ENCODE results near the gene LCAT. TPM values are rescaled to one million over a fixed set of nuclear protein-coding genes. Genes with fewer than 3 reads are reported as not detected.
A peak's percentile ranks its signal among the peaks of the same experiment; 100 is the strongest.

The LCAT gene
- total RNA-seq, 4 donors from 2014 or later, result 10.8 to 25.8 (median 15.9) TPM

DNA sequence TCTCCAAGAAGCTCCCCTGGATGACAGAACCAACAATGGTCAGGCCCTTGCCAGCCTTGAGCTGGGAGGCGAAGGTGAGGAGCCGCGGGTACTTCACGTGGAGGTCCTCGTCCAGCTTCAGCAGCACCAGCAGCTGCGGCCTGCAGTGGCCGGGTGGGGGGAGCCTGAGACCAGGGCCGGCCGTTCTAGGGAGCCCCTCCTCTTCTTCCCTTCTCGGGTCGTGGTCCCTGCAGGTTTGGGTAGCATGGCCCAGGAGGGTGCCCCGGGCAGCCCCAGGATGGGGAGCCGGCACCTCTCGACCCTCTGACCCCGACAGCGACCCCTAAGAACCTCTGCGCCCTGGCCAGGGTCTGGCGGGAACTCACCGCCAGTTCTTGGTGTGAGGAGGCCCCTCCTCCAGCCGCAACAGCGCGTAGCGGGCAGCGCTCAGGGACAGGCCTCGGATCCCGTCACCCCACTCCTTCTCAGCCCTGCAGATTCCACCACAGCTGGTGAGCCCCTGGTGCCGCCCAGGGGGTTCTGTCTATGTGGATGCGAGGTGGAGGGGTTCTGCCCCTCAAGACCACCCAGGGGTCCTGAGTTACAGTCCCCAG, 3.1 kb upstream of the LCAT start:
- Histone ChIP-seq H3K9me3 (no peaks in the 10 kb centered on the region), H3K4me1 (peaks cover 0 to 61% (median 29%) of the 10 kb centered on the region in 3 donors), H3K27ac (peak overlapping the region in 3 of 4 donors; percentile 43 to 84 (median 79)), H3K4me3 (no peak overlapping the region), H3K36me3 (peaks cover 0 to 95% of the 10 kb centered on the region in 2 donors), H3K27me3 (no peaks in the 10 kb centered on the region)
- 65% methylated on average over 4 of the region's 28 CpGs; no CpG with 5 or more reads in 1 of the 2 donors for WGBS, 2 donors (ENCODE audit: low coverage in 1 of 2)
- ATAC-seq, result no peak
- TF ChIP-seq CTCF (IDR thresholded peaks at IDR 0.05), result no peak
- TF ChIP-seq POLR2AphosphoS5 (IDR thresholded peaks at IDR 0.05), result no peak

- H3K27ac ChIP-seq, result peak overlapping the region in 3 of 4 donors; percentile 79 to 84 (median 84)
- H3K36me3 ChIP-seq, result peaks cover 0 to 95% of the 10 kb centered on the region in 2 donors
- no peaks in the 10 kb centered on the region for H3K9me3 ChIP-seq
- H3K4me1 ChIP-seq, result peaks cover 0 to 56% (median 20%) of the 10 kb centered on the region in 3 donors
- TF ChIP-seq EP300 (IDR thresholded peaks at IDR 0.05) (no peak), CTCF (IDR thresholded peaks at IDR 0.05) (no peak), POLR2AphosphoS5 (IDR thresholded peaks at IDR 0.05) (no peak), POLR2A (IDR thresholded peaks at IDR 0.05) (no peak)
- no peak for ATAC-seq
- WGBS, 2 donors (ENCODE audit: low coverage in 1 of 2), result 80% methylated on average over 1 of the region's 20 CpGs; no CpG with 5 or more reads in 1 of the 2 donors
- H3K4me3 ChIP-seq, result no peak overlapping the region
- H3K27me3 ChIP-seq, result no peaks in the 10 kb centered on the region
Observed at GRCh38 chr16:67946128-67946569, 2.2 kb upstream of the LCAT start.

DNA sequence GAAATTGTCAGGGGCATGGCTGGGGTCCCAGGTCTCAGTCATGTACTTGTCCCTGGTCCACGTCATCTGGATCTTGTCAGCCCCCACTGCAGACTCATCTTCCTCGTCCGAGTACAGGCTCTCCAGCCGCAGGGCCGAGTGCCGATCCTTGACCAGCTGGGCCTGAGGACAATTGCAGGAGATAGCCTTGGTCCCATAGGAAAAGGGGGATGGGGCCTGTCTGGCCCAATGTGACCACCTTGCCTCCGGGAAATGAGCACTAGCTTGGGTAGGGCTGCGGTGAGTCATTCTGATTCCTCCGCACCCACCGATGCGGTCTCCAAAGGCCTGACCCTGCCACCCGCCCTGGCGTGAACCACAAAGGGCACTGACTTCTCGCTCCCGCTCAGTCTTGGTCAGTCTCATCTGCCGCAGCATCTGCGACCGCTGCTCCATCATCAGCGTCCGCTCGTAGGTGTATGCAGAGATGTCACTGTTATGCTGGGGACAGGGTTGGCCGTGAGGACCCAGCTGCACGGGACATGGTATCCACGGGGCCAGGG, 1.5 kb upstream of the LCAT start:
- peaks cover 0 to 51% (median 20%) of the 10 kb centered on the region in 3 donors for H3K4me1 ChIP-seq
- 56 to 80% methylated on average over 4 to 11 of the region's 24 CpGs for WGBS, 2 donors (ENCODE audit: low coverage in 1 of 2)
- no peaks in the 10 kb centered on the region for H3K9me3 ChIP-seq
- ATAC-seq, result no peak
- H3K27ac ChIP-seq, result peak overlapping the region in 3 of 4 donors; percentile 79 to 84 (median 84)
- peak; percentile 17 for TF ChIP-seq POLR2AphosphoS5 (IDR thresholded peaks at IDR 0.05)
- TF ChIP-seq POLR2A (IDR thresholded peaks at IDR 0.05), result no peak
- no peaks in the 10 kb centered on the region for H3K27me3 ChIP-seq
- no peak overlapping the region for H3K4me3 ChIP-seq
- H3K36me3 ChIP-seq, result peaks cover 0 to 94% of the 10 kb centered on the region in 2 donors

DNA sequence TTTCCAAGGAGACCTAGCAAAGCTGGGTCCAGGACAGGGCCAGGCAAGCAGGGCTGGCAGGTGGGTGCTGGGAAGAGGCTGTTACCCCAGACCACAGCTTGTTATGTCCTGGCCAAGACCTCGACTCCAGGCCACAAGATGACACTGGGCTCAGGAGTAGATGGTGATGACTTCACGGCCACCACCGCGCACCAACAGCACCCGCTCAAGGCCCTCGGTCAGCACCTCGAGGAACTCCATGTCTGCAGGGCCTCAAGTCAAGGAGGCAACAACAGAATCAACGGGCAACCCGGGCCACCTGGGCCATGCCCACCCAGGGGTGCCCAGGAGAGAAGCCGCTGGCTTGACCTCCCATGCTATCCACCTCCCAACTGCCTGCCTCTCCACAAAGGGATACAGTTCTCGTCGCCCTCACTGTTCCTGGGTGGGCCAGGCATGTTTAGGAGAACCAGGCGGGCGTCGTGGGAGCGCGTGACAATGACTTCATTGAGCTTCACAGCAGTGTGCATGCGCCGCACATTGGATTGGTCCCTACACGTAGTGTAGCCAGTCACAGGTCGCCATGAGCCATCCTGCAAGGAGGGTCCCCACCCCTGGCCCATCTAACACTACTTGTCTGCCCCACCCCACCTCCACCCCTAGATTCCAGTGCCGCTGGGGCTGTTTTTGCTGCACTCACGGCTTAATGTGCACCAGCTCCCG, 921 bp upstream of the LCAT start:
- ATAC-seq, result no peak
- H3K4me1 ChIP-seq, result peaks cover 0 to 55% (median 20%) of the 10 kb centered on the region in 3 donors
- H3K36me3 ChIP-seq, result peaks cover 0 to 94% of the 10 kb centered on the region in 2 donors

More for the DNA sequence above, 921 bp upstream of the LCAT start:
- 50 to 86% methylated on average over 1 to 7 of the region's 24 CpGs for WGBS, 2 donors (ENCODE audit: low coverage in 1 of 2)
- H3K27me3 ChIP-seq, result no peaks in the 10 kb centered on the region
- TF ChIP-seq EP300 (IDR thresholded peaks at IDR 0.05) (no peak), POLR2AphosphoS5 (IDR thresholded peaks at IDR 0.05) (no peak), POLR2A (IDR thresholded peaks at IDR 0.05) (no peak), CTCF (IDR thresholded peaks at IDR 0.05) (no peak)
- no peak overlapping the region for H3K4me3 ChIP-seq
- no peaks in the 10 kb centered on the region for H3K9me3 ChIP-seq
- H3K27ac ChIP-seq, result peak overlapping the region in 3 of 4 donors; percentile 79 to 84 (median 84)

Measured in gastroesophageal sphincter (tissue), 4 donors.